ENCODE results near the gene ZNF362. TPM values are rescaled to one million over a fixed set of nuclear protein-coding genes. Genes with fewer than 3 reads are reported as not detected.

The ZNF362 gene
- total RNA-seq, 2 donors from 2014 or later, result 8.1 to 14.7 TPM

DNA sequence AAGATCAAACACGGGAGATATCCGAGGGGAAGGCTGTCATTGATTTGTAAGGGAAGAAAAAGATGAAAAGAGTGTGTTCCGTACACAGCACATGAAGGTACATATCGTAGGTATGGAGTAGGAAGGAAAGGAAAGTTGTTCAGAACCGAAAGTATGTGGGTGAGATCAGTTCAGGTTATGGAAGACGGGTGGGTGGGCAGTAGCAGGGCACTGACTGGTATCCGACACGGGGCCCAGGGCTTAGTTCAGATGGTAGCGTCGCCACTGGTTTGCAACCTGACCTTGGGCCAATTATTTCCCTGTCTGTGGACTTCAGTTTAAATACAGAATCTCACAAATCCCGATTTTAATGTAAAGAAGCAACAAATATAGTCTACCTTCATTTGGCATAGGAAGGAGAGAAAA, 92.4 kb downstream of the ZNF362 start:
- intact Hi-C loops (cut with DNase I, micrococcal nuclease), result no loop called here
- DNase-seq, result no peak
- ATAC-seq, result peak; percentile 20

DNA sequence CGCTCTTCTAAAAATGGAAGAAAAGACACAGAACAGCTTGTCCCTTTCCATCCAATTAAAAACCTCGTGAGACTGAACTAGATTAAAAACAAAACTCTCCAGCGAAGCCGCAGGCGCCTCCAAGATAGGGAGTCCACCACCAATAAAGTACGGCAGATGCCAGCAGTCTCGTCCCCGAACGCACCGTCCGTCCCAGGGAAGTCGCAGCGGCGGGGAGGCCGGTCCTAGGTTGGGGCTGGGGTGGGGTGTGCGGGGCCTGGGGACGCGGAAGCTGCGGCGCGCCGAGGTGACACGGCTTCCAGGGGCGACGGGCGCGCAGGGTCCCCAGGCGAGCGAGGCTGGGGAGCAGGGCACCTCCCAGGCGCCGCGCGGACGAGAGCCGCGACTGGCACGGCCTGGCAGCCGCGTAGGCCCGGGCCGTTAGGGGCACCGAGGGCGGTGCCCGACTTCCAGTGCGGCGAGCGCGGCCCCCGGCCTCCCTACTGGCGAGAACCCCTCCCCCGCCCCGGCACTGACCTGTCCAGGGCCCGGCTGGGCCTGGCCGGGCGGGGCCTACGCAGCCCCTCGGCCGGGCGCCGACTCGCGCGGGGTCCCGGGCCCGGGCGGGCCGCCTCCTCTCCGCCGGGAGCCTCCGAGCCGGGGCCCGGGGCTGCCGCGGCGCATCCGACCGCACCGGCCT, 92.9 kb downstream of the ZNF362 start:
- intact Hi-C loops (cut with DNase I, micrococcal nuclease), result no loop called here
- ATAC-seq (peak; percentile 33), DNase-seq (peak in 1 of 2 donors; percentile 65)

DNA sequence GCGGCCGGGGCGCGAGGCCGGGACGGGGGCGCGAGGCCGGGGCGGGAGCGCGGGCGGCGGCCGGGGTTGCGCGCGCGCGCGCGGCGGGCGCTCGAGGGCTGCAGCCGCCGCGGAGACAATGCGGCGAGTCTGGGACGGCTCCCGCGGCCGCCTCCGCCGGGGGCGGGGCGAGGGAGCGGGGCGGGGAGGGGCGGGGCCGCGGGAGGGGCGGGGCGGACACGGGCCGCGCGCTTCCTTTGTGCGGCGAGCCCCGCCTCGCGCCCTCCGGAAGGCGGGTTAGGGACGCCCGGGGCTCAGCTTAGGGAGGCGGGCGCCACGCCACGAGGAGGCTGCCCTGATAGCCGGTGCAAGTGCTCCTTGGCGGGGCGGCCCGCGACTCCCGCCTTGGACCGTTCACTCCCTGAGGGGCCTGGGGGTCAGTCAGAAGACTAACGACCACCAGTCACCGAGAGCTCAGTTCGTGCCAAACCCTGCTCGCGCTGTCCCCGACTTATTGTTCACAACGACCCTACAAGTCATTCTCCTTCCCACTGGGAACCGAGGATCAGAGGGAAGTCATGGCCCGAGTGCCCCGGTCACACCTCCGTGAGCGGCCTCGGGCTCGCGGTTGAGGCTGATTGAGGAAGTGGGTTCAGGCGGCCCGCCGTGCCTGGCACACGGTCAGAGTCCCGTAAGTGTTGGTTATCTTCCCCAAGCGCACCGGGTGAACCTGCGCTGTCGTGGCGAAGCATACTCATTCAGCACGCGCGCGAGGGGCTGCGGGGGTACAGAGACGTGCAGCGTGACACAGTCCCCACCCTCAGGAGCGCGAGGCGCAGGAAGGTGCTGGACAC, 93.7 kb downstream of the ZNF362 start:
- intact Hi-C loops (cut with DNase I, micrococcal nuclease), result no loop called here
- peak; percentile 85 for ATAC-seq

More for the DNA sequence above, 93.7 kb downstream of the ZNF362 start:
- DNase-seq, result peak; percentile 87 to 89

Small RNAs within 50 kb of the gene (microRNA-seq; reads per million reads assigned to microRNA genes)
- gene MIR3605, result 37.9 to 54.4 reads per million in 2 donors

Other genes with a start within 250 kb of the ZNF362 start
- 100 to 1,000 TPM; 173 to 222 TPM for gene AK2, start 219.6 kb upstream of the ZNF362 start, total RNA-seq
- gene AZIN2, start 175.3 kb upstream of the ZNF362 start, total RNA-seq, result 10 to 100 TPM; 10.1 to 22.7 TPM
- gene TRIM62, start 74.4 kb upstream of the ZNF362 start, total RNA-seq, result 1 to 10 TPM; 4.5 to 6.7 TPM
- gene A3GALT2, start 64.6 kb downstream of the ZNF362 start, total RNA-seq, result not detected
- 10 to 100 TPM; 48.7 to 59.4 TPM for gene PHC2, start 174.6 kb downstream of the ZNF362 start, total RNA-seq
- 1 to 10 TPM; 5.0 to 5.3 TPM for gene ZSCAN20, start 216.2 kb downstream of the ZNF362 start, total RNA-seq